Neural cell (in vitro differentiated cells): ENCODE data around the gene ALKBH8.

ENCODE experiments used
- CTCF ChIP-seq: fragments of 450-650 bp; IDR thresholded peaks from 2 replicates; pipeline ENCODE4 v1.5.1; 2014; ENCODE audit warnings: antibody characterized with exemption, mild to moderate bottlenecking, moderate library complexity; ENCODE audit not compliant: poor library complexity, severe bottlenecking
- EP300 ChIP-seq: fragments of 450-650 bp; conservative IDR thresholded peaks from 2 replicates; pipeline ENCODE4 v1.6.1; 2014; ENCODE audit warnings: antibody characterized with exemption, mild to moderate bottlenecking, moderate library complexity; ENCODE audit not compliant: poor library complexity, severe bottlenecking
- EZH2 ChIP-seq: fragments of 200-600, 300-800 bp; shearing (Covaris generic), sonication (generic); IDR thresholded peaks from 2 replicates; pipeline ENCODE4 v1.6.1; 2014; ENCODE audit warnings: antibody characterized with exemption, low read length, borderline replicate concordance, mild to moderate bottlenecking; ENCODE audit not compliant: insufficient read depth, poor library complexity, severe bottlenecking
- RAD21 ChIP-seq: fragments of 450-650 bp; conservative IDR thresholded peaks from 2 replicates; pipeline ENCODE4 v1.6.1; 2014; ENCODE audit warnings: antibody characterized with exemption, mild to moderate bottlenecking, moderate library complexity
- TAF1 ChIP-seq: IDR thresholded peaks from 2 replicates; pipeline ENCODE4 v1.6.1; 2012; ENCODE audit warnings: low read depth

GRCh38 chr11:107496011-107496410, 69.5 kb downstream of the ALKBH8 start:
- TF ChIP-seq CTCF (no peak), TAF1 (no peak), EZH2 (no peak), EP300 (no peak), RAD21 (no peak)
